ENCODE measurements around the gene NR2E3. TPM values are rescaled to one million over a fixed set of nuclear protein-coding genes. Genes with fewer than 3 reads are reported as not detected.

The NR2E3 gene
- total and polyA plus RNA-seq, 2 of the 4 experiments (the other 2 are of a cell fraction): under 0.01 to 0.29 TPM

DNA sequence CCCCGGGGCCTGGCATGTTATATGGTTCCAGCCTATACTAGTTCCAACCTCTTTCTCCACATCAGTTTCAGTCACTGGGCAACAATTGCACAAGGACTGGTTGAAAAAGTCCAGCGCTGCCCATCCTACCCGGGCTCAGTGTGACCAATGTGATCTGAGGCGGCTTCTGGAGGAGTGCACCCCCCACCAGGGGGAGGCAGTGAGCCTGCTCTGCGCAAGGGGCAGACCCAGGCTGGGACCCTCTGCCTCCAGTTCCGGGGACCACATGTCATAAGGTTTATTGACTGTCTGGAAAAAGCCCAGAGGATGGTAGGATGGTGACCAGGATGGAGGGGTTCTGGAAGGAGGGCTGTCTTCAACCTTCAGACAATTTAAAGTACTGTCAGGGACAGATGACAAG is 25.6 kb upstream of the NR2E3 start:
- Histone ChIP-seq H3K27me3 (ENCODE audit: control insufficient read depth, insufficient read depth, low read length) (no peaks in the 10 kb centered on the region), H3K36me3 (ENCODE audit: control insufficient read depth, insufficient read depth, low read length) (no peaks in the 10 kb centered on the region), H3K23ac (ENCODE audit: low read depth, low read length) (no peak overlapping the region), H3K27ac (ENCODE audit: insufficient read depth, low read length) (no peak overlapping the region), H2BK20ac (ENCODE audit: low read depth, low read length) (no peak overlapping the region), H4K8ac (ENCODE audit: low read depth in 2 of 2, low read length in 2 of 2) (no peak overlapping the region), H2AK5ac (ENCODE audit: low read depth, low read length) (no peak overlapping the region), H3K4me1 (ENCODE audit: control insufficient read depth, insufficient read depth, low read length) (peaks cover 11% of the 10 kb centered on the region; the same call in 1 of the 2 replicates), H3K9ac (ENCODE audit: low read depth, low read length) (no peak overlapping the region), H4K91ac (ENCODE audit: insufficient read depth, low read depth, low read length) (no peak overlapping the region), H2BK15ac (ENCODE audit: low read depth, low read length) (no peak overlapping the region), H3K9me1 (ENCODE audit: insufficient read depth, low read length) (peaks cover 13% of the 10 kb centered on the region), H2BK5ac (ENCODE audit: low read depth, low read length, poor library complexity, severe bottlenecking) (no peak overlapping the region), H3K56ac (ENCODE audit: extremely low read depth, insufficient read depth, low read length) (no peak overlapping the region), H2BK120ac (ENCODE audit: low read depth, low read length) (no peak overlapping the region), H3K9me3 (ENCODE audit: control insufficient read depth, insufficient read depth, low read length) (no peaks in the 10 kb centered on the region), H4K20me1 (ENCODE audit: insufficient read depth, low read length) (peaks cover 3% of the 10 kb centered on the region; the same call in 1 of the 2 replicates), H4K5ac (ENCODE audit: low read depth, low read length) (no peak overlapping the region), H2AFZ (replicated peaks; ENCODE audit: low read length, poor library complexity) (no peak overlapping the region), H3K79me1 (ENCODE audit: low read depth in 1 of 2, low read length in 2 of 2) (no peaks in the 10 kb centered on the region), H3K4me2 (ENCODE audit: low read depth, low read length) (no peak overlapping the region), H3K4me3 (ENCODE audit: insufficient read depth, low read depth, low read length) (no peak overlapping the region), H3K14ac (replicated peaks; ENCODE audit: low read depth, low read length) (no peak overlapping the region), H2AK9ac (replicated peaks; ENCODE audit: low read depth, low read length, poor library complexity) (no peak overlapping the region), H3K4ac (ENCODE audit: low read depth, low read length) (no peak overlapping the region), H3K18ac (ENCODE audit: low read depth, low read length) (no peak overlapping the region)
- dilution Hi-C loops (cut with HindIII; ENCODE audit: low sequenced_read_pairs, unreplicated experiment) (no loop called here), intact Hi-C loops (cut with micrococcal nuclease) (no loop called here), in situ Hi-C loops (cut with MboI; ENCODE audit: low sequenced_read_pairs) (no loop called here)
- ChIA-PET POLR2A (ENCODE audit: unreplicated experiment) (no interaction called here), CTCF (no interaction called here)
- TF ChIP-seq, protein P1, sequence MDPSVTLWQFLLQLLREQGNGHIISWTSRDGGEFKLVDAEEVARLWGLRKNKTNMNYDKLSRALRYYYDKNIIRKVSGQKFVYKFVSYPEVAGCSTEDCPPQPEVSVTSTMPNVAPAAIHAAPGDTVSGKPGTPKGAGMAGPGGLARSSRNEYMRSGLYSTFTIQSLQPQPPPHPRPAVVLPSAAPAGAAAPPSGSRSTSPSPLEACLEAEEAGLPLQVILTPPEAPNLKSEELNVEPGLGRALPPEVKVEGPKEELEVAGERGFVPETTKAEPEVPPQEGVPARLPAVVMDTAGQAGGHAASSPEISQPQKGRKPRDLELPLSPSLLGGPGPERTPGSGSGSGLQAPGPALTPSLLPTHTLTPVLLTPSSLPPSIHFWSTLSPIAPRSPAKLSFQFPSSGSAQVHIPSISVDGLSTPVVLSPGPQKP (IDR thresholded peaks at IDR 0.05; ENCODE audit: borderline replicate concordance, low read depth, low read length): no peak
- TF ChIP-seq, protein P2, sequence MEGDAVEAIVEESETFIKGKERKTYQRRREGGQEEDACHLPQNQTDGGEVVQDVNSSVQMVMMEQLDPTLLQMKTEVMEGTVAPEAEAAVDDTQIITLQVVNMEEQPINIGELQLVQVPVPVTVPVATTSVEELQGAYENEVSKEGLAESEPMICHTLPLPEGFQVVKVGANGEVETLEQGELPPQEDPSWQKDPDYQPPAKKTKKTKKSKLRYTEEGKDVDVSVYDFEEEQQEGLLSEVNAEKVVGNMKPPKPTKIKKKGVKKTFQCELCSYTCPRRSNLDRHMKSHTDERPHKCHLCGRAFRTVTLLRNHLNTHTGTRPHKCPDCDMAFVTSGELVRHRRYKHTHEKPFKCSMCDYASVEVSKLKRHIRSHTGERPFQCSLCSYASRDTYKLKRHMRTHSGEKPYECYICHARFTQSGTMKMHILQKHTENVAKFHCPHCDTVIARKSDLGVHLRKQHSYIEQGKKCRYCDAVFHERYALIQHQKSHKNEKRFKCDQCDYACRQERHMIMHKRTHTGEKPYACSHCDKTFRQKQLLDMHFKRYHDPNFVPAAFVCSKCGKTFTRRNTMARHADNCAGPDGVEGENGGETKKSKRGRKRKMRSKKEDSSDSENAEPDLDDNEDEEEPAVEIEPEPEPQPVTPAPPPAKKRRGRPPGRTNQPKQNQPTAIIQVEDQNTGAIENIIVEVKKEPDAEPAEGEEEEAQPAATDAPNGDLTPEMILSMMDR (conservative IDR thresholded peaks at IDR 0.05; ENCODE audit: low read depth, low read length): 0 out of 2 replicates have a peak, but pooled peaks have one; percentile 16
- 100% methylated on average over 2 of the region's 6 CpGs; no CpG with 5 or more reads in 1 of the 2 experiments for WGBS, 2 experiments (ENCODE audit: extremely low coverage in 2 of 2, insufficient read length in 1 of 2)
- BruUV-seq (replicated peaks): no TSS peak
- no peak for DNase-seq
- no peak for ATAC-seq (ENCODE audit: low read depth)
